Body of pancreas (tissue), 4 donors: ENCODE data around the gene CACNA2D3. TPM values are rescaled to one million over a fixed set of nuclear protein-coding genes. Genes with fewer than 3 reads are reported as not detected.

ENCODE experiments used
- ATAC-seq: fragments of 150-250 bp; one replicate; pipeline ENCODE4 v1.9.1; 2016
- DNase-seq, 4 donors: peaks; one replicate each; pipeline ENCODE4 v3.0.0-alpha.2; 2019
- H3K27ac ChIP-seq, 4 donors: fragments of 200-600 bp; sonication (generic); 1 replicate in 3 of 4; 2 replicates in 1 of 4; pipeline versions ENCODE4 v1.5.1 to v1.6.1; 2016 to 2019; ENCODE audit warnings: mild to moderate bottlenecking in 1 of 4, mixed read lengths in 1 of 4, moderate library complexity in 1 of 4
- H3K27me3 ChIP-seq, 2 donors: fragments of 200-600 bp; sonication (generic); one replicate each; pipeline ENCODE4 v1.6.0; 2016; ENCODE audit warnings: mild to moderate bottlenecking in 1 of 2
- H3K36me3 ChIP-seq, 2 donors: fragments of 200-600 bp; sonication (generic); replicated peaks in 1 of 2; 2 replicates each; pipeline ENCODE4 v1.5.1; 2016; ENCODE audit warnings: low read depth in 2 of 2; ENCODE audit not compliant: insufficient read depth in 1 of 2
- H3K4me1 ChIP-seq: fragments of 200-600 bp; sonication (generic); one replicate; pipeline ENCODE4 v1.6.0; 2016
- H3K4me3 ChIP-seq, 2 donors: fragments of 200-600 bp; sonication (generic); 1 replicate in 1 of 2; 2 replicates in 1 of 2; pipeline ENCODE4 v1.5.1; 2016 to 2019
- H3K9me3 ChIP-seq, 3 donors: fragments of 200-600 bp; sonication (generic); 1 replicate in 2 of 3; 2 replicates in 1 of 3; pipeline ENCODE4 v1.5.1; 2016
- CTCF ChIP-seq, 7 experiments: fragments of 450-650 bp in 4 of 7; fragments of 200-600 bp in 3 of 7; sonication (generic) in 3 of 7; IDR thresholded peaks; one replicate each; pipeline ENCODE4 v1.5.1; 2016 to 2019; ENCODE audit warnings: antibody characterized with exemption in 7 of 7
- POLR2A ChIP-seq, 3 donors: fragments of 450-650 bp; IDR thresholded peaks; one replicate each; pipeline ENCODE4 v1.6.1; 2016; ENCODE audit warnings: antibody characterized with exemption in 3 of 3, mild to moderate bottlenecking in 2 of 3
- WGBS, 2 donors: methylation state at CpG; one replicate each; pipeline ENCODE4 v1.1.5; 2017; 5-methylcytosine and 5-hydroxymethylcytosine counted together
- intact Hi-C: fragments of 100-400 bp; cut with DNase I; formaldehyde crosslinking; loops from one replicate; pipeline ENCODE4 v1.15.1; 2023
- total RNA-seq, 2 donors: library from RNA; depleted of rRNA; stranded (reverse); fragments of >200 nt; gene quantifications; one replicate each; pipeline ENCODE4 v1.1.0, GENCODE V29; 2016

The CACNA2D3 gene
- total RNA-seq, 2 donors from 2014 or later: not detected

- ATAC-seq: peak; percentile 74
- TF ChIP-seq POLR2A (IDR thresholded peaks at IDR 0.05) (no peak), CTCF (IDR thresholded peaks at IDR 0.05) (peak; percentile 67 to 86 (median 82))
- intact Hi-C loops: loop anchor here (5.0 kb wide), 1 partner anchor 1399 kb away; no protein-coding TSS in a partner anchor
- DNase-seq: peak; percentile 64 to 80 (median 76)
- WGBS, 2 donors: 19 to 31% methylated on average over 10 to 20 of the region's 20 CpGs
- Histone ChIP-seq H3K36me3 (no peaks in the 10 kb centered on the region), H3K4me3 (no peak overlapping the region), H3K27me3 (no peaks in the 10 kb centered on the region), H3K9me3 (no peaks in the 10 kb centered on the region), H3K27ac (no peak overlapping the region), H3K4me1 (no peaks in the 10 kb centered on the region)
These were observed 731.4 kb downstream of the CACNA2D3 start for GRCh38 chr3:54853573-54854404.

- intact Hi-C loops: no loop called here
- no peak overlapping the region for H3K27ac ChIP-seq
- no peaks in the 10 kb centered on the region for H3K9me3 ChIP-seq
- H3K4me1 ChIP-seq: no peaks in the 10 kb centered on the region
- no peak overlapping the region for H3K4me3 ChIP-seq
- ATAC-seq (no peak), DNase-seq (no peak)
- no peaks in the 10 kb centered on the region for H3K27me3 ChIP-seq
- WGBS, 2 donors: 77 to 90% methylated on average over 1 of the region's 1 CpG
- H3K36me3 ChIP-seq: no peaks in the 10 kb centered on the region
- TF ChIP-seq CTCF (IDR thresholded peaks at IDR 0.05) (no peak), POLR2A (IDR thresholded peaks at IDR 0.05) (no peak)
These were observed 733.9 kb downstream of the CACNA2D3 start for GRCh38 chr3:54856271-54856670.

DNA sequence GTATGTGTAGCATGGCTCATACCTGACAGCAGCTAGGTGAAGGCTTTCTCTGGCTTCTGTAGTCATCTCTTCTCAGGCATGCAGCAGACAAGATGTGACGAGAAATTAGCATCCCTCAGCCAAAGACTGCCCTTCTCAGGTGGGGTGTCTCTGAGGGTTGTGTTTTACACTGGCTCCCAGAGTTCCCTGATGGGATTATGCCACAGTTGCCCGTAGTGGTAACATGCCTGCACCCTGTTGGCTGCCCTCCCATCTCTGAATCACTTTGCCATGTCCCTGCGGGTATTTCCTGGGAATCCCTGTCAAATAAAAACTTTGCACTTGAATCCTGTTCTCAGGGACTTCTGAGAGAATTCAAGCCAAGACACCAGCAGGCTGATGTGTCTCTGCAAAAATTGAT is 735.0 kb downstream of the CACNA2D3 start:
- H3K27ac ChIP-seq: no peak overlapping the region
- no peaks in the 10 kb centered on the region for H3K4me1 ChIP-seq
- WGBS, 2 donors: 50 to 55% methylated on average over 3 of the region's 3 CpGs
- no peaks in the 10 kb centered on the region for H3K36me3 ChIP-seq
- ATAC-seq: no peak
- H3K9me3 ChIP-seq: no peaks in the 10 kb centered on the region
- no peak for TF ChIP-seq CTCF (IDR thresholded peaks at IDR 0.05)
- no peak for TF ChIP-seq POLR2A (IDR thresholded peaks at IDR 0.05)
- no peak for DNase-seq
- intact Hi-C loops: no loop called here
- H3K27me3 ChIP-seq: no peaks in the 10 kb centered on the region
- H3K4me3 ChIP-seq: no peak overlapping the region

DNA sequence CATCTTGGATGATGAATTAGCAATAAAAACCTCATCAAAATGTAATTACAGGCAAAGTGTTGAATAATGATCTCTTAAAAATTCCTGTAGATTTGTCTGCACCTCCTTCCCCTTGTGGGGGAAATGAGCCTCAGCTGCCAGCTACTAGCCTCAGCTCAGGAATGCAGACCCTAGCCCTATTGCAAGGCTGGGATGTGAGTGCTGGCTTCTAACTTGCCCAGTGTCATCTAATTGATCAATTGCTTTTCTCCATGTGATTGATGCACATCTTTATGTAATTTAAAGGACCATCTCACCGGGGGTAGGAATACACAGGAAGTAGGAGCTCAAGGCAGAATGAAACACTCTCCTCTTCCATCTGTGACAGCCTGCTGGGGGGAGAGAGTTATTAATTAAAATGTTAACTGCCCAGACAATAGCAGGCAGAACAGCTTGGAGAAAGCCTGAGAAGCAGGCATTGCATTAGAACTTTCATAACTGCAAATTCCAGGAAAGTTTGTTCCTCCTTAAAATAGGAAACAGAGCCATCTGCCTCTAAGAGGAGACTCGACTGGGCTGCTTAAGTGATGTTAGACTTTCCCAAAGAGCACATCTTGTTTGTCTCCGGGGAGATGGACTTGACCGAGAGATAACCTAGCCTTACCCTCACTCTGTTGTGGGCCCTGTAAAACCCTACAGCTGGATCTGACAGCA is 735.9 kb downstream of the CACNA2D3 start:
- Histone ChIP-seq H3K27ac (no peak overlapping the region), H3K36me3 (no peaks in the 10 kb centered on the region), H3K4me1 (no peaks in the 10 kb centered on the region), H3K4me3 (no peak overlapping the region), H3K27me3 (no peaks in the 10 kb centered on the region), H3K9me3 (no peaks in the 10 kb centered on the region)
- TF ChIP-seq POLR2A (IDR thresholded peaks at IDR 0.05): no peak
- 39 to 48% methylated on average over 4 of the region's 4 CpGs for WGBS, 2 donors
- DNase-seq (no peak), ATAC-seq (no peak)
- intact Hi-C loops: no loop called here

DNA sequence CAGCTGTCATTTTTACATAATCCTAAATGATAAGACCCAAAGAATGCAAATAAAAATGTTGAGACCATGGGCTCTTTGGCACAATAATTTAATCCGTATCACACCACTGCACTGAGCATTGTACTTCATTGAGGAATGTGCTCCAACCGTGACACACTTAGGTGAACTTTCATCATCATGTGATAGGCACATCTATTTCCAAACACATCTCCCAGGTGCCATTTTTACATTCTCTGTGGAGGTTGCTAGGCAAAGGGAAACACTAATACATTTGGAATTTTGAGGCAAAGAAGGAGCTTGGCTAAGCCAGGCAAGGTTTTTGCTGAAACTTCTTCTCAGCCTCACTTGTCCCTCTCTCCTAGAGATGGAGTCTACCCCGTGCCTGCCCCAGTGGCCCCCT is 736.8 kb downstream of the CACNA2D3 start:
- H3K4me3 ChIP-seq: no peak overlapping the region
- H3K27ac ChIP-seq: no peak overlapping the region
- no peaks in the 10 kb centered on the region for H3K36me3 ChIP-seq
- DNase-seq: no peak
- no peaks in the 10 kb centered on the region for H3K4me1 ChIP-seq
- WGBS, 2 donors: 45 to 52% methylated on average over 3 of the region's 3 CpGs
- intact Hi-C loops: no loop called here
- no peak for ATAC-seq
- no peak for TF ChIP-seq POLR2A (IDR thresholded peaks at IDR 0.05)
- no peaks in the 10 kb centered on the region for H3K9me3 ChIP-seq
- H3K27me3 ChIP-seq: no peaks in the 10 kb centered on the region
